T follicular helper cell (primary cell): Measurements from ENCODE around the gene KCNIP1.

ENCODE experiments used
- DNase-seq: peaks from one replicate; pipeline ENCODE4 v3.0.0-alpha.2; 2020; ENCODE audit warnings: low read depth

The KCNIP1 gene

GRCh38 chr5:170597872-170598271, 94.1 kb downstream of the KCNIP1 start:
- no peak for DNase-seq

- DNase-seq = no peak
These were observed 95.9 kb downstream of the KCNIP1 start for GRCh38 chr5:170599756-170600155.

- no peak for DNase-seq
These were observed 97.8 kb downstream of the KCNIP1 start for GRCh38 chr5:170601619-170602018.

GRCh38 chr5:170603109-170603508, 99.3 kb downstream of the KCNIP1 start:
- no peak for DNase-seq

GRCh38 chr5:170603578-170604565, 100.1 kb downstream of the KCNIP1 start:
- peak; percentile 3 for DNase-seq

GRCh38 chr5:170606941-170607340, 103.1 kb downstream of the KCNIP1 start:
- no peak for DNase-seq

GRCh38 chr5:170611449-170612090, 107.8 kb downstream of the KCNIP1 start:
- DNase-seq = no peak

- DNase-seq = no peak
These were observed 108.4 kb downstream of the KCNIP1 start for GRCh38 chr5:170612256-170612678.

GRCh38 chr5:170614065-170614490, 110.3 kb downstream of the KCNIP1 start:
- DNase-seq = no peak

GRCh38 chr5:170614720-170615119, 110.9 kb downstream of the KCNIP1 start:
- DNase-seq = no peak

- DNase-seq = no peak
These were observed 114.0 kb downstream of the KCNIP1 start for GRCh38 chr5:170617533-170618490.

GRCh38 chr5:170619869-170620268, 116.0 kb downstream of the KCNIP1 start:
- DNase-seq = no peak

- no peak for DNase-seq
These were observed 119.1 kb downstream of the KCNIP1 start for GRCh38 chr5:170622933-170623332.

GRCh38 chr5:170623576-170624181, 119.9 kb downstream of the KCNIP1 start:
- no peak for DNase-seq

GRCh38 chr5:170625221-170626165, 121.7 kb downstream of the KCNIP1 start:
- DNase-seq = no peak

GRCh38 chr5:170626507-170627150, 122.8 kb downstream of the KCNIP1 start:
- DNase-seq = no peak

GRCh38 chr5:170627271-170627670, 123.5 kb downstream of the KCNIP1 start:
- no peak for DNase-seq

GRCh38 chr5:170628028-170628427, 124.2 kb downstream of the KCNIP1 start:
- no peak for DNase-seq

- no peak for DNase-seq
These were observed 125.1 kb downstream of the KCNIP1 start for GRCh38 chr5:170628691-170629565.
